ENCODE measurements around the gene EMC7. TPM values are rescaled to one million over a fixed set of nuclear protein-coding genes. Genes with fewer than 3 reads are reported as not detected.

Gene EMC7
- total and polyA plus RNA-seq, 10 of the 15 experiments (the other 5 are each of a cell fraction or from before 2014, with no cell fraction given): 16.5 to 88.9 (median 45.0) TPM

DNA sequence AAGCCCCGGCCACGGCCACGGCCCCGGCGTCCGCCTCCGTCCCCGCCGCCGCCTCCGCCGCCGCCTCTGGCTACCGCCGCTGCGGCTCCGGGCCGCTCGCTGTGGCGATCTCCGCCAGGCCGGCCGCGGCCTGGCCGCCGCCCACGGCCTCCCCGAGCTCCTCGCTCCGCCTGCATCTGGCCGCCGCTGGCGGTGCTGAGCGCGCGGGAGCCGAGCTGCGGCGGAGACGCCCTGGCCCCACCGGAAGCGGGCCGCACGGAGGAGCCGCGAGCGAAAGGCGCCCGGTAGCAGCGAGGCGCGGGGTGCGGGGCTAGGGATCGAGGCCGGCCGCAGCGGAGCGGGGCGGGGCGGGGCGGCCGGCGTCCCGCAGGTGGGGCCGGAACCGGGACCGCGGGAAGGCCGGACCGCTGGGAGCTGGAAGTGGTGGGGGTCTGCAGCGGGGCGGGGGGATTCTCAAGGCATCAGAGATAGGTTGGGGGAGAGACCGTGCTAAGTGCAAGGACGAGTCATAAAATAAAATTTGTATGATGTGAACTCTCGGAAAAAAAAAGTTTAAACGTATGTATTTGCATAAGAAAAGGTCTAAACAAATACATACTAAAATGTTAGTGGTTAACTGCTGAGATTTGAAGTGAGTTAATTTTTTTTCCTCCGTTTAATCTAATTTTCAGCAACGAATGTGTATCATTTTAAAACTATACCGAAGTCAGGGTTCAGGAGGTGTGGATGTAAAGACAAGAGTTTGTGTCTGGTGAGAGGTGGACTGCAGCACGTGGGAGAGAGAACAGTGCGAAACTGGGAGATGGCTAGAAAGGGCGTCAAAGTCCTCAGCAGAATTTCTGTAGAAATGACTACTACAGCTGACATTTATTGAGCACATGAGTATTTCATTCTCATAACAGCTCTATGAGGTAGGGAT is 62.5 kb downstream of the EMC7 start, which contains the start of gene AVEN (continued):
- no peak for TF ChIP-seq ZBTB11 (CRISPR knock-in tag; IDR thresholded peaks at IDR 0.05)
- no peak for TF ChIP-seq POU2F2 (IDR thresholded peaks at IDR 0.05; ENCODE audit: borderline replicate concordance, low read depth, low read length)
- no peak for TF ChIP-seq SPI1 (IDR thresholded peaks at IDR 0.05; ENCODE audit: borderline replicate concordance, insufficient read depth, low read depth, low read length)
- no peak for TF ChIP-seq NBN (IDR thresholded peaks at IDR 0.05)
- TF ChIP-seq SUPT20H (IDR thresholded peaks at IDR 0.05; ENCODE audit: borderline replicate concordance, control insufficient read depth, low read depth, low read length): no peak
- TF ChIP-seq, protein P1, sequence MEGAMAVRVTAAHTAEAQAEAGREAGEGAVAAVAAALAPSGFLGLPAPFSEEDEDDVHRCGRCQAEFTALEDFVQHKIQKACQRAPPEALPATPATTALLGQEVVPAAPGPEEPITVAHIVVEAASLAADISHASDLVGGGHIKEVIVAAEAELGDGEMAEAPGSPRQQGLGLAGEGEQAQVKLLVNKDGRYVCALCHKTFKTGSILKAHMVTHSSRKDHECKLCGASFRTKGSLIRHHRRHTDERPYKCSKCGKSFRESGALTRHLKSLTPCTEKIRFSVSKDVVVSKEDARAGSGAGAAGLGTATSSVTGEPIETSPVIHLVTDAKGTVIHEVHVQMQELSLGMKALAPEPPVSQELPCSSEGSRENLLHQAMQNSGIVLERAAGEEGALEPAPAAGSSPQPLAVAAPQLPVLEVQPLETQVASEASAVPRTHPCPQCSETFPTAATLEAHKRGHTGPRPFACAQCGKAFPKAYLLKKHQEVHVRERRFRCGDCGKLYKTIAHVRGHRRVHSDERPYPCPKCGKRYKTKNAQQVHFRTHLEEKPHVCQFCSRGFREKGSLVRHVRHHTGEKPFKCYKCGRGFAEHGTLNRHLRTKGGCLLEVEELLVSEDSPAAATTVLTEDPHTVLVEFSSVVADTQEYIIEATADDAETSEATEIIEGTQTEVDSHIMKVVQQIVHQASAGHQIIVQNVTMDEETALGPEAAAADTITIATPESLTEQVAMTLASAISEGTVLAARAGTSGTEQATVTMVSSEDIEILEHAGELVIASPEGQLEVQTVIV (IDR thresholded peaks at IDR 0.05; ENCODE audit: borderline replicate concordance, partially characterized antibody): no peak
- no peak; the same call in 1 of the 2 replicates for TF ChIP-seq USF2 (IDR thresholded peaks at IDR 0.05; ENCODE audit: borderline replicate concordance, low read depth, low read length)
- no peak for TF ChIP-seq CBX5 (IDR thresholded peaks at IDR 0.05; ENCODE audit: low read depth)
- TF ChIP-seq JUNB (IDR thresholded peaks at IDR 0.05): no peak
- TF ChIP-seq, protein P2, sequence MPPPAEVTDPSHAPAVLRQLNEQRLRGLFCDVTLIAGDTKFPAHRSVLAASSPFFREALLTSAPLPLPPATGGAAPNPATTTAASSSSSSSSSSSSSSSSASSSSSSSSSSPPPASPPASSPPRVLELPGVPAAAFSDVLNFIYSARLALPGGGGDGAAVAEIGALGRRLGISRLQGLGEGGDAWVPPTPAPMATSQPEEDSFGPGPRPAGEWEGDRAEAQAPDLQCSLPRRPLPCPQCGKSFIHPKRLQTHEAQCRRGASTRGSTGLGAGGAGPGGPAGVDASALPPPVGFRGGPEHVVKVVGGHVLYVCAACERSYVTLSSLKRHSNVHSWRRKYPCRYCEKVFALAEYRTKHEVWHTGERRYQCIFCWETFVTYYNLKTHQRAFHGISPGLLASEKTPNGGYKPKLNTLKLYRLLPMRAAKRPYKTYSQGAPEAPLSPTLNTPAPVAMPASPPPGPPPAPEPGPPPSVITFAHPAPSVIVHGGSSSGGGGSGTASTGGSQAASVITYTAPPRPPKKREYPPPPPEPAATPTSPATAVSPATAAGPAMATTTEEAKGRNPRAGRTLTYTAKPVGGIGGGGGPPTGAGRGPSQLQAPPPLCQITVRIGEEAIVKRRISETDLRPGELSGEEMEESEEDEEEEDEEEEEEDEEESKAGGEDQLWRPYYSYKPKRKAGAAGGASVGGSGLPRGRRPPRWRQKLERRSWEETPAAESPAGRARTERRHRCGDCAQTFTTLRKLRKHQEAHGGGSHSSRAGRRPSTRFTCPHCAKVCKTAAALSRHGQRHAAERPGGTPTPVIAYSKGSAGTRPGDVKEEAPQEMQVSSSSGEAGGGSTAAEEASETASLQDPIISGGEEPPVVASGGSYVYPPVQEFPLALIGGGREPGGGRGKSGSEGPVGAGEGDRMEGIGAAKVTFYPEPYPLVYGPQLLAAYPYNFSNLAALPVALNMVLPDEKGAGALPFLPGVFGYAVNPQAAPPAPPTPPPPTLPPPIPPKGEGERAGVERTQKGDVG (CRISPR knock-in tag; IDR thresholded peaks at IDR 0.05): no peak
- TF ChIP-seq ZNF384 (IDR thresholded peaks at IDR 0.05; ENCODE audit: borderline replicate concordance, low read depth, low read length): no peak
- TF ChIP-seq ZSCAN29 (IDR thresholded peaks at IDR 0.05): 0 out of 2 replicates have a peak, but pooled peaks have one; percentile 2
- no peak for TF ChIP-seq ZNF207 (IDR thresholded peaks at IDR 0.05; ENCODE audit: borderline replicate concordance)
- TF ChIP-seq SMAD1 (IDR thresholded peaks at IDR 0.05; ENCODE audit: low read depth, partially characterized antibody): no peak
- TF ChIP-seq MXI1 (IDR thresholded peaks at IDR 0.05; ENCODE audit: low read depth, low read length): no peak
- TF ChIP-seq BCL3 (IDR thresholded peaks at IDR 0.05; ENCODE audit: borderline replicate concordance, insufficient read depth, low read depth, low read length, poor library complexity, severe bottlenecking): no peak
